HG03039 (cell line): Measurements from ENCODE around the gene CELSR1.

Source experiments
- ATAC-seq: cut with Tn5 transposase; IDR thresholded peaks from one replicate; pipeline ENCODE4 v1.9.1; 2021; ENCODE audit warnings: mild to moderate bottlenecking, moderate library complexity; ENCODE audit not compliant: unreplicated experiment

CELSR1 gene

GRCh38 chr22:46386312-46386711 lies 151.1 kb downstream of the CELSR1 start:
- no peak for ATAC-seq

GRCh38 chr22:46382524-46382923 lies 154.9 kb downstream of the CELSR1 start:
- ATAC-seq: no peak

- no peak for ATAC-seq
Observed at GRCh38 chr22:46381731-46382130, 155.7 kb downstream of the CELSR1 start.

- ATAC-seq: no peak
Observed at GRCh38 chr22:46381142-46381541, 156.3 kb downstream of the CELSR1 start.

GRCh38 chr22:46380581-46380980 lies 156.8 kb downstream of the CELSR1 start:
- ATAC-seq: no peak

- no peak for ATAC-seq
Observed at GRCh38 chr22:46380069-46380468, 157.4 kb downstream of the CELSR1 start.

- ATAC-seq: no peak
Observed at GRCh38 chr22:46379066-46379930, 158.1 kb downstream of the CELSR1 start.

- ATAC-seq: no peak
Observed at GRCh38 chr22:46378426-46379065, 158.9 kb downstream of the CELSR1 start.

- ATAC-seq: no peak
Observed at GRCh38 chr22:46377525-46378425, 159.6 kb downstream of the CELSR1 start.

- ATAC-seq: no peak
Observed at GRCh38 chr22:46376908-46377524, 160.4 kb downstream of the CELSR1 start.

- ATAC-seq: no peak
Observed at GRCh38 chr22:46376111-46376510, 161.3 kb downstream of the CELSR1 start.

GRCh38 chr22:46374663-46375474 lies 162.6 kb downstream of the CELSR1 start:
- no peak for ATAC-seq

- ATAC-seq: no peak
Observed at GRCh38 chr22:46373921-46374662, 163.3 kb downstream of the CELSR1 start.

- no peak for ATAC-seq
Observed at GRCh38 chr22:46373159-46373558, 164.3 kb downstream of the CELSR1 start.

- no peak for ATAC-seq
Observed at GRCh38 chr22:46372686-46373085, 164.7 kb downstream of the CELSR1 start.

GRCh38 chr22:46371623-46372226 lies 165.7 kb downstream of the CELSR1 start:
- ATAC-seq: no peak

- no peak for ATAC-seq
Observed at GRCh38 chr22:46370584-46371291, 166.7 kb downstream of the CELSR1 start.
